Measurements from ENCODE around the gene KDM2A. TPM values are rescaled to one million over a fixed set of nuclear protein-coding genes. Genes with fewer than 3 reads are reported as not detected.

Gene KDM2A
- total and polyA plus RNA-seq, 2 of the 13 experiments (the other 11 are each of a cell fraction or from before 2014, with no cell fraction given): 31.3 to 31.4 TPM

DNA sequence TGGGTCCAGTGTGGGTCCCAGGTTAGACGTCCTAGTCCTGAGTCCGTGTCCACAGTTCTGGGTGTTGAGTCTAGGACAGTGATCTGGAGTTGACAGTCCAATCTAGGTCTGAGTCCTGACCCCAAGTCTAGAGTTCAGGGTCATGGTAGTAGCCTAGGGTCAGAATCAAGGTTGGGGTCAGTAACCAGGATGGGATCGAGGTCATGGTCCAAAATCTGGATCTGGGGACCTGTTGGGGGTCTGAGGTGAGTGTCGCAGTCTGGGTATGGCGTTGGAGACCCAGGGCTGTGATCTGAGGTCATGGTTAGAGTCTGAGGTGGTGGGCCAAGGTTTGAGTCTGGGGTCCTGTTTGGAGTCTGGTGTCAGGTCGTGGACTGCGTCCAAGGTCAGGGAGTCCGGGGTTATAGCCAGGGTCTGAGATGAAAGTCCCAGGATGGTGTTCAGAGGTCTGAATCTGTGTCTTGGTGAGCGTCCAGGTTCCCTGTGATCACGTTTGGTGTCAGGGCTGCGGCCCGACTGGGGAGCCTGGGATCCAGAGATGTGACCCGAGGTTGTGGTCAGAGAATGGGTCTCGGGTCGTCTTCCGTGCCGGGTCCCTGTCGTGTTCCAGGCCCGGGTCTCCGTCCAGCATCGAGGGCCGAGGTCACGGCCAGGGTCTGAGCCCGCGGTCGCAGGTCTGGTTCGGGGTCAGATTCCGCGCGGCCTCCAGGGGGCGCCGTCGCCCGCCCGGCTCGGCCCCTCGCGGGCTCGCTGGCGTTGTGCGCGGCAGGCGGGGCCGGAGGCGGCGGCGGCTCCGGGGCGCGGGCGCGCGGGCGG is 146.8 kb downstream of the KDM2A start (continued):
- peak; percentile 65; the same call in 1 of the 2 replicates for TF ChIP-seq ZBTB2 (CRISPR knock-in tag; IDR thresholded peaks at IDR 0.05; ENCODE audit: low read depth)
- TF ChIP-seq GMEB1 (CRISPR knock-in tag; IDR thresholded peaks at IDR 0.05; ENCODE audit: borderline replicate concordance): 0 out of 2 replicates have a peak, but pooled peaks have one; percentile 49
- peak; percentile 41; the same call in 1 of the 2 replicates for TF ChIP-seq HDAC1 (CRISPR knock-in tag; IDR thresholded peaks at IDR 0.05)
- TF ChIP-seq NFYB (CRISPR knock-in tag; IDR thresholded peaks at IDR 0.05): no peak
- no peak; the same call in 1 of the 2 replicates for TF ChIP-seq ZNF143 (CRISPR knock-in tag; IDR thresholded peaks at IDR 0.05)
- TF ChIP-seq HOXA3 (CRISPR knock-in tag; IDR thresholded peaks at IDR 0.05): peak; percentile 50; the same call in 1 of the 2 replicates
- no peak for TF ChIP-seq CHD2 (IDR thresholded peaks at IDR 0.05; ENCODE audit: low read depth, low read length)
- no peak for TF ChIP-seq POGZ (CRISPR knock-in tag; IDR thresholded peaks at IDR 0.05)
- TF ChIP-seq SAFB2 (CRISPR knock-in tag; IDR thresholded peaks at IDR 0.05; ENCODE audit: borderline replicate concordance, low read depth): no peak
- TF ChIP-seq ASH2L (IDR thresholded peaks at IDR 0.05; ENCODE audit: insufficient read length, low read depth, low read length): peak; percentile 22
- no peak for TF ChIP-seq ETS1 (CRISPR knock-in tag; IDR thresholded peaks at IDR 0.05)
- peak; percentile 65; the same call in 1 of the 2 replicates for TF ChIP-seq ZBTB7A (CRISPR knock-in tag; IDR thresholded peaks at IDR 0.05)
- TF ChIP-seq SRSF9 (IDR thresholded peaks at IDR 0.05; ENCODE audit: borderline replicate concordance, insufficient read depth, low read depth, low read length, poor library complexity, severe bottlenecking): no peak
- 0 out of 2 replicates have a peak, but pooled peaks have one; percentile 28 for TF ChIP-seq ZNF891 (CRISPR knock-in tag; IDR thresholded peaks at IDR 0.05)
- TF ChIP-seq KLF16 (CRISPR knock-in tag; IDR thresholded peaks at IDR 0.05): no peak
- TF ChIP-seq KMT2A (CRISPR knock-in tag; IDR thresholded peaks at IDR 0.05): peak; percentile 65; the same call in 1 of the 2 replicates
- TF ChIP-seq, protein P1, sequence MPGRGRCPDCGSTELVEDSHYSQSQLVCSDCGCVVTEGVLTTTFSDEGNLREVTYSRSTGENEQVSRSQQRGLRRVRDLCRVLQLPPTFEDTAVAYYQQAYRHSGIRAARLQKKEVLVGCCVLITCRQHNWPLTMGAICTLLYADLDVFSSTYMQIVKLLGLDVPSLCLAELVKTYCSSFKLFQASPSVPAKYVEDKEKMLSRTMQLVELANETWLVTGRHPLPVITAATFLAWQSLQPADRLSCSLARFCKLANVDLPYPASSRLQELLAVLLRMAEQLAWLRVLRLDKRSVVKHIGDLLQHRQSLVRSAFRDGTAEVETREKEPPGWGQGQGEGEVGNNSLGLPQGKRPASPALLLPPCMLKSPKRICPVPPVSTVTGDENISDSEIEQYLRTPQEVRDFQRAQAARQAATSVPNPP (CRISPR knock-in tag; IDR thresholded peaks at IDR 0.05): no peak
- peak; percentile 77 for TF ChIP-seq THAP11 (CRISPR knock-in tag; IDR thresholded peaks at IDR 0.05)
- TF ChIP-seq ZNF383 (CRISPR knock-in tag; IDR thresholded peaks at IDR 0.05; ENCODE audit: borderline replicate concordance): no peak
- TF ChIP-seq FUBP1 (CRISPR knock-in tag; IDR thresholded peaks at IDR 0.05; ENCODE audit: borderline replicate concordance): no peak
- no peak for TF ChIP-seq IKZF1 (IDR thresholded peaks at IDR 0.05)
- TF ChIP-seq ZNF329 (CRISPR knock-in tag; IDR thresholded peaks at IDR 0.05; ENCODE audit: low read depth): 0 out of 2 replicates have a peak, but pooled peaks have one; percentile 19
